Measurements from ENCODE around the gene TGOLN2. TPM values are rescaled to one million over a fixed set of nuclear protein-coding genes. Genes with fewer than 3 reads are reported as not detected.
"Not testable (repeated sequence)": the region's sequence is repeated elsewhere in the genome, so short reads cannot be mapped to it uniquely, and the experiment has no call there.

The TGOLN2 gene
- total RNA-seq, 1 donor from 2014 or later: 65.5 TPM

DNA sequence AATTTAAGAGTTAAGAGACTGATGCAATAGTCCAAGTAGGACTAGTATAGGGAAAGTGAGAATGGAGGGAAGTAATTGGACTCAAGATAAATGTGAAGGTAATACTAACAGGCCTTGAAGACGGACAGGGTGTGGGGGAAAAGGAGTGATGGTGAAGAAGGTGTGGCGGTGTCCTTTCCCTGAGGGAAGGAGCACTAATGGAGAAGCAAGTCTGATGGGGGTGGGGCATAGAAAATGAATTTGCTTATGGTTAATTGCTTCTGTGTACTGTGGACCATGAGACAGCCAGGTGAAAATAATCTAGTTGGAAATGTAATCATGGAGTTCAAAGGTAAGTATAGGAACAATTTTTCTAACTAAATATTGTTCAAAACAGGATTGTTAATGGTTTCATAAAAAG is 7.1 kb upstream of the TGOLN2 start:
- TF ChIP-seq, protein P1, sequence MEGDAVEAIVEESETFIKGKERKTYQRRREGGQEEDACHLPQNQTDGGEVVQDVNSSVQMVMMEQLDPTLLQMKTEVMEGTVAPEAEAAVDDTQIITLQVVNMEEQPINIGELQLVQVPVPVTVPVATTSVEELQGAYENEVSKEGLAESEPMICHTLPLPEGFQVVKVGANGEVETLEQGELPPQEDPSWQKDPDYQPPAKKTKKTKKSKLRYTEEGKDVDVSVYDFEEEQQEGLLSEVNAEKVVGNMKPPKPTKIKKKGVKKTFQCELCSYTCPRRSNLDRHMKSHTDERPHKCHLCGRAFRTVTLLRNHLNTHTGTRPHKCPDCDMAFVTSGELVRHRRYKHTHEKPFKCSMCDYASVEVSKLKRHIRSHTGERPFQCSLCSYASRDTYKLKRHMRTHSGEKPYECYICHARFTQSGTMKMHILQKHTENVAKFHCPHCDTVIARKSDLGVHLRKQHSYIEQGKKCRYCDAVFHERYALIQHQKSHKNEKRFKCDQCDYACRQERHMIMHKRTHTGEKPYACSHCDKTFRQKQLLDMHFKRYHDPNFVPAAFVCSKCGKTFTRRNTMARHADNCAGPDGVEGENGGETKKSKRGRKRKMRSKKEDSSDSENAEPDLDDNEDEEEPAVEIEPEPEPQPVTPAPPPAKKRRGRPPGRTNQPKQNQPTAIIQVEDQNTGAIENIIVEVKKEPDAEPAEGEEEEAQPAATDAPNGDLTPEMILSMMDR (IDR thresholded peaks at IDR 0.05; ENCODE audit: unreplicated experiment): no peak
- peaks cover 1% of the 10 kb centered on the region for H3K4me1 Mint-ChIP-seq (ENCODE audit: low read depth)
- peaks cover 3% of the 10 kb centered on the region for H3K9me3 Mint-ChIP-seq (ENCODE audit: low read depth)
- peaks cover 8% of the 10 kb centered on the region for H3K27me3 Mint-ChIP-seq
- H3K36me3 Mint-ChIP-seq (ENCODE audit: insufficient read depth): peaks cover 1% of the 10 kb centered on the region
- no peak for DNase-seq (ENCODE audit: low spot score, unreplicated experiment)
- H3K4me3 Mint-ChIP-seq (ENCODE audit: low read depth): no peak overlapping the region
- H3K27ac Mint-ChIP-seq: no peak overlapping the region

DNA sequence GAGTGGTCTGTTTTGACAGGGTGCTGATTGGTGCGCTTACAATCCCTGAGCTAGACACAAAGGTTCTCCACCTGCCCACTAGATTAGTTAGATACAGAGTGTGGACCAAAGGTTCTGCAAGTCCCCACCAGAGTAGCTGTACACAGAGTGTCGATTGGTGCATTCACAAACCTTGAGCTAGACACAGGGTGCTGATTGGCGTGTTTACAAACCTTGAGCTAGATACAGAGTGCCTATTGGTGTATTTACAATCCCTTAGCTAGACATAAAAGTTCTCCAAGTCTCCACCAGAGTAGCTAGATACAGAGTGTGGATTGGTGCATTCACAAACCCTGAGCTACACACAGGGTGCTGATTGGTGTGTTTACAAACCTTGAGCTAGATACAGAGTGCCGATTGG is 6.1 kb upstream of the TGOLN2 start:
- H3K9me3 Mint-ChIP-seq (ENCODE audit: low read depth); H3K36me3 Mint-ChIP-seq (ENCODE audit: insufficient read depth); DNase-seq (ENCODE audit: low spot score, unreplicated experiment); H3K4me1 Mint-ChIP-seq (ENCODE audit: low read depth); H3K4me3 Mint-ChIP-seq (ENCODE audit: low read depth); H3K27ac Mint-ChIP-seq; H3K27me3 Mint-ChIP-seq: not testable (repeated sequence)

DNA sequence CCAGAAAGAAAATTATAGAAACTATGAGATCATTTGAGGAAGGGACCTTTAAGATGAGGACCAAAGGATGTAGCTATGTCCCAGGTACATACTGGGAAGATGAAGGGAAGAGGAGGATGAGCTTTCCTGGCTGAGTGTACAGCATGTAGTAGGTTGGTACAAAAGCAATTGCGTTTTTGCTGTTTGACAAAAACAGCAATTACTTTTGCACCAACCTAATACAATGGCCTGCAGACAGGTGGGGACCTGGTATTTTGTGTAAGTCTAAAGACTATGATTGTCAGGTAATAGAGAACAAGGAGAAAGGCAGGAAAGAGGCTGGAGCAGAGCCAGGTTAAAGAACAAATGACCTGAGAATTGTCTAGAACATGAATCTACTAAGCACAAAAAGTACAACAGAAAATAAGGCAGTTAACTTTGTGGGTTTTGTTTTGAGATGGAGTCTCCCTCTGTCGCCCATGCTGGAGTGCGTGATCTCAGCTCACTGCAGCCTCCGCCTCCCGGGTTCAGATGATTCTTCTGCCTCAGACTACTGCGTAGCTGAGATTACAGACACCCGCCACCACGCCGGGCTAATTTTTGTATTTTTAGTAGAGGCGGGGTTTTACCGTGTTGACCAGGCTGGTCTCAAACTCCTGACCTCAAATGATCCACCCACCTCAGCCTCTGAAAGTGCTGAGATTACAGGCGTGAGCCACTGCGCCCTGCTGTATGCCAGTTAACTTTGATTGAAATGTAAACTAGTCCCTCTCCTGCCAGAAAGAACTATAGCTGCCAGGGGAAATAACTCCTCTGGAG is 3.2 kb upstream of the TGOLN2 start:
- Mint-ChIP-seq H3K27ac (no peak overlapping the region), H3K27me3 (no peaks in the 10 kb centered on the region), H3K4me1 (ENCODE audit: low read depth) (peaks cover 19% of the 10 kb centered on the region), H3K4me3 (ENCODE audit: low read depth) (no peak overlapping the region), H3K36me3 (ENCODE audit: insufficient read depth) (peaks cover 1% of the 10 kb centered on the region), H3K9me3 (ENCODE audit: low read depth) (peaks cover 3% of the 10 kb centered on the region)
- no peak for DNase-seq (ENCODE audit: low spot score, unreplicated experiment)
- TF ChIP-seq, protein P1 (IDR thresholded peaks at IDR 0.05; ENCODE audit: unreplicated experiment): no peak

DNA sequence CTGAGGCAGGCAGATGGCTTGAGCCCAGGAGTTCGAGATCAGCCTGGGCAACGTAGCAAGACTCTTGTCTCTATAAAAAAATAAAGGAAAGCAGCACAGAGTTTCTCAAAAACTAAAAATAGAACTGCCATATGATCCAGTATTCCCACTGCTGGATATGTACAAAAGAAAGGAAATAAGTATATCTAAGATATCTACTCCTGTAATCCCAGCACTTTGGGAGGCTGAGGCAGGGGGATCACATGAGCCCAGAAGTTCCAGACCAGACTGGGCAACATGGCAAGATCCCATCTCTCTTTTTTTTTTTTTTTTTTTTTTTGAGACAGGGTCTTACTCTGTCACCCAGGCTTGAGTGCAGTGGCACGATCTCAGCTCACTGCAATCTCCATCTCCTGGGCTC is 1.9 kb upstream of the TGOLN2 start:
- peaks cover 32% of the 10 kb centered on the region for H3K4me1 Mint-ChIP-seq (ENCODE audit: low read depth)
- H3K27me3 Mint-ChIP-seq: not testable (repeated sequence)

DNA sequence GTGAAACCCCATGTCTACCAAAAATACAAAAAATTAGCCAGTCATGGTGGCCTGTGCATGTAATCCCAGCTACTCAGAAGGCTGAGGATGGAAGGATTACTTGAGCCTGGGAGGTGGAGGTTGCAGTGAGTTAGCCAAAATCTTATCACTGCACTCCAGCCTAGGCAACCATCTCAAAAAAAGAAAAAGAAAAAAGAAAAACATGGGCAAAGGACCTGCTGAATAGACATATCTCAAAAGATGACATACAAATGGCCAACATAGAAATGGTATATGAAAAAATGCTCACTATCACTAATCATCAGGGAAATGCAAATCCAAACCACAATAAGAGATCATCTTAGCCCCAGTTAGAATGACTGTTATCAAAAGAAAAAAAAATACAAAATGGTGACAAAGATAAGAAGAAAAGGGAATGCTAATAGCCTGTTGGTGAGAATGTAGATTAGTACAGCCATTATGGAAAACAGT is 1.4 kb upstream of the TGOLN2 start:
- H3K27me3 Mint-ChIP-seq: no peaks in the 10 kb centered on the region
- peaks cover 34% of the 10 kb centered on the region for H3K4me1 Mint-ChIP-seq (ENCODE audit: low read depth)
- peaks cover 1% of the 10 kb centered on the region for H3K36me3 Mint-ChIP-seq (ENCODE audit: insufficient read depth)
- peak overlapping the region; percentile 6 for H3K27ac Mint-ChIP-seq
- no peak for DNase-seq (ENCODE audit: low spot score, unreplicated experiment)
- peaks cover 3% of the 10 kb centered on the region for H3K9me3 Mint-ChIP-seq (ENCODE audit: low read depth)
- peak overlapping the region; percentile 4 for H3K4me3 Mint-ChIP-seq (ENCODE audit: low read depth)
- TF ChIP-seq, protein P1 (IDR thresholded peaks at IDR 0.05; ENCODE audit: unreplicated experiment): no peak

More for the DNA sequence above, 1.9 kb upstream of the TGOLN2 start:
- H3K4me3 Mint-ChIP-seq (ENCODE audit: low read depth): peak overlapping the region; percentile 4
- not testable (repeated sequence) for H3K27ac Mint-ChIP-seq; H3K9me3 Mint-ChIP-seq (ENCODE audit: low read depth); DNase-seq (ENCODE audit: low spot score, unreplicated experiment); H3K36me3 Mint-ChIP-seq (ENCODE audit: insufficient read depth)

DNA sequence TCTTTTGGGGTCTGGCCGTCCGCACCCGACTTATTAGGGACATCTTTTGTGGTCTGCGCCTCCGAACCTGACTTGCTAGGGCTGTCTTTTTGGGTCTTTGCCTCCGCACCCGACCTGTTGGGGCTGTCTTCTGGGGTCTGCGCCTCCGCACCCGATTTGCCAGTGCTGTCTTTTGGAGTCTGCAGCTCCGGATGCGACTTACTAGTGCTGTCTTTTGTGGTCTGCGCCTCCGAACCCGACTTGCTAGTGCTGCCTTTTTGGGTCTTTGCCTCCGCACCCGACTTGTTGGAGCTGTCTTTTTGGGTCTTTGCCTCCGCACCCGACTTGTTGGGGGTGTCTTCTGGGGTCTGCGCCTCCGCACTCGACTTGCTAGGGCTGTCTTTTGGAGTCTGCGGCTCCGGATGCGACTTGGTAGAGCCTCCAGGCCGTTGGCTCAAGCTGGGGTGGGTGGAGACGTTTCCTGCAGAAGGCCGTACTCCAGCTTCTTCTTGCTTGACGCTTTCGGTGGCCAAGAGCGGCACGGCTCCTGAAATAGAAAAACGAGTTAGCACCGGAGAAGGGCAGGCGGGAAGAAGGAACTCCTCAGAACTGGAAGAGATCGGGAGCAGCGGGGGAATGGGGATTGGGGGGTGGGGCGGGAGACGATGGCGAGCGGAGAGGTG is 498 bp downstream of the TGOLN2 start:
- TF ChIP-seq, protein P1 (IDR thresholded peaks at IDR 0.05; ENCODE audit: unreplicated experiment): no peak
- Mint-ChIP-seq H3K4me1 (ENCODE audit: low read depth) (peaks cover 33% of the 10 kb centered on the region), H3K27me3 (no peaks in the 10 kb centered on the region), H3K27ac (peak overlapping the region; percentile 99), H3K4me3 (ENCODE audit: low read depth) (peak overlapping the region; percentile 97), H3K9me3 (ENCODE audit: low read depth) (no peaks in the 10 kb centered on the region), H3K36me3 (ENCODE audit: insufficient read depth) (peaks cover 10% of the 10 kb centered on the region)
- no peak for DNase-seq (ENCODE audit: low spot score, unreplicated experiment)
